Prostate gland (tissue), 2 donors: ENCODE data around the gene SPTA1. TPM values are rescaled to one million over a fixed set of nuclear protein-coding genes. Genes with fewer than 3 reads are reported as not detected.

Source experiments
- DNase-seq: peaks from one replicate; pipeline ENCODE4 v3.0.0-alpha.2; 2019; ENCODE audit warnings: low spot score
- H3K27ac ChIP-seq, 2 donors: fragments of 200-600 bp; sonication (generic); 2 replicates each; pipeline ENCODE4 v1.5.1; 2017 to 2019
- H3K27me3 ChIP-seq: fragments of 200-600 bp; sonication (generic); replicated peaks from 2 replicates; pipeline ENCODE4 v1.5.1; 2019; ENCODE audit not compliant: insufficient read depth
- H3K36me3 ChIP-seq, 2 donors: fragments of 200-600 bp; sonication (generic); 1 replicate in 1 of 2; 2 replicates in 1 of 2; pipeline versions ENCODE4 v1.5.1 to v1.8.1; 2017 to 2019
- H3K4me1 ChIP-seq: fragments of 200-600 bp; sonication (generic); replicated peaks from 2 replicates; pipeline ENCODE4 v1.5.1; 2019
- H3K4me3 ChIP-seq, 2 donors: fragments of 200-600 bp; sonication (generic); 2 replicates each; pipeline ENCODE4 v1.5.1; 2017 to 2019
- H3K9me3 ChIP-seq: fragments of 200-600 bp; sonication (generic); 2 replicates; pipeline ENCODE4 v1.5.1; 2017
- POLR2A ChIP-seq: fragments of 450-650 bp; IDR thresholded peaks from one replicate; pipeline ENCODE4 v1.6.1; 2016; ENCODE audit warnings: antibody characterized with exemption, mild to moderate bottlenecking
- POLR2AphosphoS5 ChIP-seq: sonication (generic); formaldehyde crosslinking; IDR thresholded peaks from one replicate; pipeline ENCODE4 v1.6.1; 2017; ENCODE audit warnings: antibody characterized with exemption
- WGBS: methylation state at CpG from one replicate; pipeline ENCODE4 v1.1.5; 2018; 5-methylcytosine and 5-hydroxymethylcytosine counted together
- intact Hi-C: fragments of 100-400 bp; cut with DNase I; formaldehyde crosslinking; loops from one replicate; pipeline ENCODE4 v1.14.2; 2022
- total RNA-seq, 2 donors: library from RNA; depleted of rRNA; stranded (reverse); fragments of >200 nt; gene quantifications; one replicate each; pipeline ENCODE4 v1.1.0, GENCODE V29; 2016
- TF ChIP-seq, protein P1 (sequence below), 4 experiments: fragments of 200-600 bp in 2 of 4; fragments of 450-650 bp in 2 of 4; sonication (generic) in 2 of 4; IDR thresholded peaks; 1 replicate in 3 of 4; 2 replicates in 1 of 4; pipeline ENCODE4 v1.5.1; 2016 to 2019; ENCODE audit warnings: antibody characterized with exemption in 4 of 4, mild to moderate bottlenecking in 2 of 4, moderate library complexity in 2 of 4

Gene SPTA1
- total RNA-seq, 2 donors from 2014 or later: 0.28 TPM; not detected in 1

DNA sequence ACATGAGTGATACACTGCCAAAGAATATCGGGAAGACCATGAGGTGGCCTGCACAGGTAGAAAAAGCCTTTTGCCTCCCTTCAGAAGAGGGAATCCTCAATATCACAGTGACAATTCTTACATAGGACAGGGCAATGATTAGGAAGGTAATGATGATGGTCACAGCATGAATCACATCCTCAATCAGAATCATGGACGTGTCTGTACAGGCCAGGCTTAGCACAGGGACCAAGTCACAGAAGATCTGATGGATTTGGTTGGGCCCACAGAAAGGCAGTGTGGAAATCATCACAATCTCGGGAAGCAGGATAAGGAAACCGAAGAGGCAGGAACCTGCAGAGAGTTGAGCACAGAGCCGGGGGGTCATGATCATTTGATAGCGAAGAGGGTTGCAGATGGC lies 30.8 kb upstream of the SPTA1 start:
- H3K36me3 ChIP-seq: no peaks in the 10 kb centered on the region
- H3K27me3 ChIP-seq: no peaks in the 10 kb centered on the region
- no peak overlapping the region for H3K27ac ChIP-seq
- no peak for DNase-seq
- TF ChIP-seq POLR2AphosphoS5 (no peak), POLR2A (no peak)
- TF ChIP-seq, protein P1, sequence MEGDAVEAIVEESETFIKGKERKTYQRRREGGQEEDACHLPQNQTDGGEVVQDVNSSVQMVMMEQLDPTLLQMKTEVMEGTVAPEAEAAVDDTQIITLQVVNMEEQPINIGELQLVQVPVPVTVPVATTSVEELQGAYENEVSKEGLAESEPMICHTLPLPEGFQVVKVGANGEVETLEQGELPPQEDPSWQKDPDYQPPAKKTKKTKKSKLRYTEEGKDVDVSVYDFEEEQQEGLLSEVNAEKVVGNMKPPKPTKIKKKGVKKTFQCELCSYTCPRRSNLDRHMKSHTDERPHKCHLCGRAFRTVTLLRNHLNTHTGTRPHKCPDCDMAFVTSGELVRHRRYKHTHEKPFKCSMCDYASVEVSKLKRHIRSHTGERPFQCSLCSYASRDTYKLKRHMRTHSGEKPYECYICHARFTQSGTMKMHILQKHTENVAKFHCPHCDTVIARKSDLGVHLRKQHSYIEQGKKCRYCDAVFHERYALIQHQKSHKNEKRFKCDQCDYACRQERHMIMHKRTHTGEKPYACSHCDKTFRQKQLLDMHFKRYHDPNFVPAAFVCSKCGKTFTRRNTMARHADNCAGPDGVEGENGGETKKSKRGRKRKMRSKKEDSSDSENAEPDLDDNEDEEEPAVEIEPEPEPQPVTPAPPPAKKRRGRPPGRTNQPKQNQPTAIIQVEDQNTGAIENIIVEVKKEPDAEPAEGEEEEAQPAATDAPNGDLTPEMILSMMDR (IDR thresholded peaks at IDR 0.05): no peak
- intact Hi-C loops: no loop called here
- H3K9me3 ChIP-seq: no peaks in the 10 kb centered on the region
- H3K4me3 ChIP-seq: no peak overlapping the region
- 93% methylated on average over 6 of the region's 6 CpGs for WGBS
- H3K4me1 ChIP-seq: no peaks in the 10 kb centered on the region

DNA sequence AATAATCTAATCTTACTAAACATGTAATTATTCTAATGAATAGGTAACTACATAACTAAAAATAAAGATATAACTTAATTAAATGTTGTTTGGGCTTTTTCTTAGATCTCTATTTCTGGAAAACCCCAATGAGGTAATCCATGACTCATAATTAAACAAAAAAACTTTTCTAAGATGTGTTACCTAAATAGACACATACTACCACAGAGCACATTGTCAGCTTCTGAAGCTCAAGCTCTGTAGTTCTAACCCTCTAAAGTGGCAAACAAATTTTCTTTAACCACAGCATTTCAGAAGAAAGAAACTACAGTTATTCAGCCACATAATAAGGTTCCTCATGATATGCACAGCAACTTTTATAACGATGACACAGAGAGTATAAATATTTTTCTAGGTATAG lies 29.8 kb upstream of the SPTA1 start:
- no peaks in the 10 kb centered on the region for H3K4me1 ChIP-seq
- H3K36me3 ChIP-seq: no peaks in the 10 kb centered on the region
- H3K27ac ChIP-seq: no peak overlapping the region
- WGBS: 80% methylated on average over 1 of the region's 1 CpG
- no peaks in the 10 kb centered on the region for H3K27me3 ChIP-seq
- H3K9me3 ChIP-seq: no peaks in the 10 kb centered on the region
- intact Hi-C loops: no loop called here
- TF ChIP-seq POLR2AphosphoS5 (no peak), POLR2A (no peak)
- TF ChIP-seq, protein P1 (IDR thresholded peaks at IDR 0.05): no peak
- no peak overlapping the region for H3K4me3 ChIP-seq
- DNase-seq: no peak

DNA sequence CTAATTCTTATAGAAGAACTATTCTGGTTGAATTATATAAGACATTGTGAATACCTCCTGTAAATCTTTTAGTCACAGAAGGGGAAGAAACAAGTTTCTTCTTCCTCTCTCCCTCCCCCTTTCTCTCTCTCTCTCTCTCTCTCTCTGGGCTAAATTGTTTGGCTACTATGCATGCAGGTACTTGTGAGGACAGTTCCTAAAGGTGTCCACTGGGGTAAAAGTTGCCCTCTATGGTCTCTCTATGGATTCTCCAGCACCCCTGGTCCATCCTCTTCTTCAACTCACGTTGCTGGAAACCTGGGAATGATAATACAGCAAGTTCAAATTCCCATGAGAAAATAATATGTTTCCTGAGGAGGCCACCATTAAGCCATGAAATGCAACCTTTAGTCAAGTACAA lies 28.2 kb upstream of the SPTA1 start:
- TF ChIP-seq POLR2A: no peak
- no peak for TF ChIP-seq POLR2AphosphoS5
- TF ChIP-seq, protein P1 (IDR thresholded peaks at IDR 0.05): no peak
- no peak overlapping the region for H3K4me3 ChIP-seq
- H3K36me3 ChIP-seq: no peaks in the 10 kb centered on the region
- WGBS: 58% methylated on average over 1 of the region's 1 CpG
- H3K4me1 ChIP-seq: no peaks in the 10 kb centered on the region
- no peaks in the 10 kb centered on the region for H3K27me3 ChIP-seq
- no peak for DNase-seq
- H3K27ac ChIP-seq: no peak overlapping the region
- H3K9me3 ChIP-seq: no peaks in the 10 kb centered on the region
- intact Hi-C loops: no loop called here

DNA sequence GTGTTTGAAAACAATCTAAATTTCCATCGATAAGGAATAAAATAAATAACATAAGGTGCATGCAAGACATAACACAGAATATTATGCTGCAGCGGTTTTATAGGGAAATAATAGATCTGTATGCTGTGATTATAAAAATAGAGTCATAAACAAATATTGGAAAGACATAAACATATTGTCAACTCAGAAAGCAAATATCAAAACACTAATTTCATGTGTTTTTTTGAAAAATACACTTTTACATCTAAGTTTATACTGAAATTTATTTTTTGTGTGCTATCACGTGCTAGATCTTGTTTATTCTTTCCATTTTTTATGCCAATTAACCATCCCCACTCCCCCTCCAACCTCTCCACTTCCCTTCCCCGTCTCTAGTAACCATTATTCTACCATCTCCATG lies 24.6 kb upstream of the SPTA1 start:
- Histone ChIP-seq H3K27me3 (no peaks in the 10 kb centered on the region), H3K4me1 (no peaks in the 10 kb centered on the region), H3K9me3 (no peaks in the 10 kb centered on the region), H3K4me3 (no peak overlapping the region), H3K27ac (no peak overlapping the region), H3K36me3 (no peaks in the 10 kb centered on the region)
- no peak for DNase-seq
- intact Hi-C loops: no loop called here
- 69% methylated on average over 4 of the region's 4 CpGs for WGBS
- TF ChIP-seq, protein P1 (IDR thresholded peaks at IDR 0.05): no peak
- no peak for TF ChIP-seq POLR2AphosphoS5

DNA sequence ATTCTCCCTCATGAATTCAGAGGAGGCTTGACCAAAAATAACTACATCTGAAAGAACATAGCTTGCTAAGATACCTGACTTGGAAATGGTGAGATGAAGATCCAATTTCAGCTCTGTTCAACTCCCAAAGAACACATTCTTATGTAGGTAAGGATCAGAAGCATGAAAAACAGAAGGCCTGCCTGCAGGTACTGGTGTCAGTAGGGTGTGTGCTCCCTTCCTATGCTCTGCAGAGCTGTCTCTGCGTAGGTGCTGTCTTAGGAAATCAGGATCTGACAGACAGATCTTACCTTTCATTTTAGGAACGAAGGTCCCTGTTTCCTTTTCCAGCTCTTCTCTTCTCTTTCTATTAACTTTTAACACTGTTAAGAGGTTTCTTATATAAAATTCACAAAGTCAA lies 19.6 kb upstream of the SPTA1 start:
- H3K27ac ChIP-seq: no peak overlapping the region
- H3K4me1 ChIP-seq: no peaks in the 10 kb centered on the region
- no peaks in the 10 kb centered on the region for H3K36me3 ChIP-seq
- no peak for DNase-seq
- no peaks in the 10 kb centered on the region for H3K9me3 ChIP-seq
- 80% methylated on average over 2 of the region's 2 CpGs for WGBS
- intact Hi-C loops: no loop called here
- TF ChIP-seq POLR2AphosphoS5 (no peak), POLR2A (no peak)
- TF ChIP-seq, protein P1 (IDR thresholded peaks at IDR 0.05): no peak
- no peak overlapping the region for H3K4me3 ChIP-seq
- no peaks in the 10 kb centered on the region for H3K27me3 ChIP-seq
